ENCODE data around the gene LILRA2. TPM values are rescaled to one million over a fixed set of nuclear protein-coding genes. Genes with fewer than 3 reads are reported as not detected.
"Not testable (repeated sequence)": the region's sequence is repeated elsewhere in the genome, so short reads cannot be mapped to it uniquely, and the experiment has no call there.

The LILRA2 gene
- total RNA-seq, 1 donor from 2014 or later: not detected

DNA sequence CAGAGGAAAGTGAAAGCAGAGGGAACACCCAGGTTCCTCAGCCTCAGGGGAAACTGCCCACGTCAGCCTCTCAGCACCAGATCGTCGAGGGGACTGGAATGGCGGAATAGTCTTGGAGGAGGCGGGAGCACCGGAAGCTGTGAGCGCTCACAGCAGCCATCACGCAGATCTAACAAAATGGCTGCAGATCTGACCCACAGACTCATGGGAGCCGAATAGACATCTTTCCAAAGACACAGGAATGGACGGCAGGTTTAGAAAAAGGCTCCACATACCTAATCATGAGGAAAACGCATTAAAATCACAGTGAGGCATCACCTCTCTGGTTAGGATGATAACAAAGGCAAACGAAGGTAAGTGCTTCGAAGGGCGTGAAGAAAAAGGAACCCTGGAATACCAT is 11.8 kb upstream of the LILRA2 start:
- H3K36me3 Mint-ChIP-seq (ENCODE audit: unreplicated experiment): no peaks in the 10 kb centered on the region
- H3K27me3 Mint-ChIP-seq (ENCODE audit: unreplicated experiment): no peaks in the 10 kb centered on the region
- H3K27ac Mint-ChIP-seq (ENCODE audit: unreplicated experiment): no peak overlapping the region
- TF ChIP-seq, protein P1, sequence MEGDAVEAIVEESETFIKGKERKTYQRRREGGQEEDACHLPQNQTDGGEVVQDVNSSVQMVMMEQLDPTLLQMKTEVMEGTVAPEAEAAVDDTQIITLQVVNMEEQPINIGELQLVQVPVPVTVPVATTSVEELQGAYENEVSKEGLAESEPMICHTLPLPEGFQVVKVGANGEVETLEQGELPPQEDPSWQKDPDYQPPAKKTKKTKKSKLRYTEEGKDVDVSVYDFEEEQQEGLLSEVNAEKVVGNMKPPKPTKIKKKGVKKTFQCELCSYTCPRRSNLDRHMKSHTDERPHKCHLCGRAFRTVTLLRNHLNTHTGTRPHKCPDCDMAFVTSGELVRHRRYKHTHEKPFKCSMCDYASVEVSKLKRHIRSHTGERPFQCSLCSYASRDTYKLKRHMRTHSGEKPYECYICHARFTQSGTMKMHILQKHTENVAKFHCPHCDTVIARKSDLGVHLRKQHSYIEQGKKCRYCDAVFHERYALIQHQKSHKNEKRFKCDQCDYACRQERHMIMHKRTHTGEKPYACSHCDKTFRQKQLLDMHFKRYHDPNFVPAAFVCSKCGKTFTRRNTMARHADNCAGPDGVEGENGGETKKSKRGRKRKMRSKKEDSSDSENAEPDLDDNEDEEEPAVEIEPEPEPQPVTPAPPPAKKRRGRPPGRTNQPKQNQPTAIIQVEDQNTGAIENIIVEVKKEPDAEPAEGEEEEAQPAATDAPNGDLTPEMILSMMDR (IDR thresholded peaks at IDR 0.05; ENCODE audit: partially characterized antibody, unreplicated experiment): no peak
- H3K4me3 Mint-ChIP-seq (ENCODE audit: unreplicated experiment): no peak overlapping the region
- peaks cover 2% of the 10 kb centered on the region for H3K9me3 Mint-ChIP-seq (ENCODE audit: unreplicated experiment)
- no peaks in the 10 kb centered on the region for H3K4me1 Mint-ChIP-seq (ENCODE audit: low read depth, unreplicated experiment)
- no peak for DNase-seq

DNA sequence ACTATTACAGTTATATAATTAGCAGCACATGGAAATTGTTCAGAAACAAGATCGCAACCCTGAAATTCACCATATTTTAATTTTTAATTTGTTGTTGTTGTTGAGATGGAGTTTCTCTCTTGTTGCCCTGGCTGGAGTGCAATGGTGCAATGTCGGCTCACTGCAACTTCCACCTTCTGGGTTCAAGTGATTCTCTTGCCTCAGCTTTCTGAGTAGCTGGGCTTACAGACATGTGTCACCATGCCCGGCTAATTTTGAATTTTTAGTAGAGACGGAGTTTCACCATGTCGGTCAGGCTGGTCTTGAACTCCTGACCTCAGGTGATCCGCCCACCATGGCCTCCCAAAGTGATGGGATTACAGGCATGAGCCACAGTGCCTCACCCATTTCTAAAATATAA is 10.4 kb upstream of the LILRA2 start:
- not testable (repeated sequence) for H3K9me3 Mint-ChIP-seq (ENCODE audit: unreplicated experiment); DNase-seq; H3K27me3 Mint-ChIP-seq (ENCODE audit: unreplicated experiment); H3K36me3 Mint-ChIP-seq (ENCODE audit: unreplicated experiment); H3K27ac Mint-ChIP-seq (ENCODE audit: unreplicated experiment); H3K4me1 Mint-ChIP-seq (ENCODE audit: low read depth, unreplicated experiment); H3K4me3 Mint-ChIP-seq (ENCODE audit: unreplicated experiment)

DNA sequence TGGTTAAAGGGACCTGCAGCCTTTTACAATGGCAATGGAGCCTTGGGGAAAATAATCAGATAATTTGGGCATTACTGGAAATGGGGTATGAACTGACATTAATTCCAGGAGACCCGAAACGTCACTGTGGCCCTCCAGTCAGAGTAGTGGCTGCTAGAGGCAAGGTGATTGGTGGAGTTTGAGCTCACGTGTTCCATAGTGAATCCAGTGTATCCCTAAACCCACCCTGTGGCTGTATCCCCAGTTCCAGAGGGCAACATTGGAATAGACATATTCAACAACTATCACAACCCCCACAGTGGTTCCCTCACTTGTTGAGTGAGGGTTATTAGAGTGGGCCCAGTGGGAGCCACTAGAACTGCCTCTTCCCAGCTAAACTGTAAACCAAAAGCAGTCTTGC is 3.3 kb upstream of the LILRA2 start:
- no peak for DNase-seq
- TF ChIP-seq, protein P1 (IDR thresholded peaks at IDR 0.05; ENCODE audit: partially characterized antibody, unreplicated experiment): no peak
- Mint-ChIP-seq H3K4me1 (ENCODE audit: low read depth, unreplicated experiment) (no peaks in the 10 kb centered on the region), H3K4me3 (ENCODE audit: unreplicated experiment) (no peak overlapping the region), H3K9me3 (ENCODE audit: unreplicated experiment) (no peaks in the 10 kb centered on the region), H3K27me3 (ENCODE audit: unreplicated experiment) (peaks cover 2% of the 10 kb centered on the region), H3K36me3 (ENCODE audit: unreplicated experiment) (no peaks in the 10 kb centered on the region), H3K27ac (ENCODE audit: unreplicated experiment) (no peak overlapping the region)

- not testable (repeated sequence) for H3K9me3 Mint-ChIP-seq (ENCODE audit: unreplicated experiment); H3K4me3 Mint-ChIP-seq (ENCODE audit: unreplicated experiment); H3K36me3 Mint-ChIP-seq (ENCODE audit: unreplicated experiment); H3K4me1 Mint-ChIP-seq (ENCODE audit: low read depth, unreplicated experiment); H3K27ac Mint-ChIP-seq (ENCODE audit: unreplicated experiment); H3K27me3 Mint-ChIP-seq (ENCODE audit: unreplicated experiment); DNase-seq
These were observed 1.6 kb upstream of the LILRA2 start for GRCh38 chr19:54571715-54572615.

- no peak for DNase-seq
- H3K36me3 Mint-ChIP-seq (ENCODE audit: unreplicated experiment): no peaks in the 10 kb centered on the region
- H3K9me3 Mint-ChIP-seq (ENCODE audit: unreplicated experiment): no peaks in the 10 kb centered on the region
- H3K27ac Mint-ChIP-seq (ENCODE audit: unreplicated experiment): no peak overlapping the region
- no peaks in the 10 kb centered on the region for H3K4me1 Mint-ChIP-seq (ENCODE audit: low read depth, unreplicated experiment)
- H3K4me3 Mint-ChIP-seq (ENCODE audit: unreplicated experiment): no peak overlapping the region
- peaks cover 2% of the 10 kb centered on the region for H3K27me3 Mint-ChIP-seq (ENCODE audit: unreplicated experiment)
- TF ChIP-seq, protein P1 (IDR thresholded peaks at IDR 0.05; ENCODE audit: partially characterized antibody, unreplicated experiment): no peak
These were observed 786 bp upstream of the LILRA2 start for GRCh38 chr19:54572696-54573311.

- H3K9me3 Mint-ChIP-seq (ENCODE audit: unreplicated experiment): no peaks in the 10 kb centered on the region
These were observed 461 bp downstream of the LILRA2 start for GRCh38 chr19:54574051-54574450.

More at GRCh38 chr19:54574051-54574450, 461 bp downstream of the LILRA2 start:
- Mint-ChIP-seq H3K36me3 (ENCODE audit: unreplicated experiment) (no peaks in the 10 kb centered on the region), H3K4me3 (ENCODE audit: unreplicated experiment) (no peak overlapping the region), H3K27me3 (ENCODE audit: unreplicated experiment) (peaks cover 2% of the 10 kb centered on the region), H3K27ac (ENCODE audit: unreplicated experiment) (no peak overlapping the region), H3K4me1 (ENCODE audit: low read depth, unreplicated experiment) (no peaks in the 10 kb centered on the region)
- TF ChIP-seq, protein P1 (IDR thresholded peaks at IDR 0.05; ENCODE audit: partially characterized antibody, unreplicated experiment): no peak
- DNase-seq: no peak
